ENCODE measurements around the gene C12orf42.

C12orf42 gene

DNA sequence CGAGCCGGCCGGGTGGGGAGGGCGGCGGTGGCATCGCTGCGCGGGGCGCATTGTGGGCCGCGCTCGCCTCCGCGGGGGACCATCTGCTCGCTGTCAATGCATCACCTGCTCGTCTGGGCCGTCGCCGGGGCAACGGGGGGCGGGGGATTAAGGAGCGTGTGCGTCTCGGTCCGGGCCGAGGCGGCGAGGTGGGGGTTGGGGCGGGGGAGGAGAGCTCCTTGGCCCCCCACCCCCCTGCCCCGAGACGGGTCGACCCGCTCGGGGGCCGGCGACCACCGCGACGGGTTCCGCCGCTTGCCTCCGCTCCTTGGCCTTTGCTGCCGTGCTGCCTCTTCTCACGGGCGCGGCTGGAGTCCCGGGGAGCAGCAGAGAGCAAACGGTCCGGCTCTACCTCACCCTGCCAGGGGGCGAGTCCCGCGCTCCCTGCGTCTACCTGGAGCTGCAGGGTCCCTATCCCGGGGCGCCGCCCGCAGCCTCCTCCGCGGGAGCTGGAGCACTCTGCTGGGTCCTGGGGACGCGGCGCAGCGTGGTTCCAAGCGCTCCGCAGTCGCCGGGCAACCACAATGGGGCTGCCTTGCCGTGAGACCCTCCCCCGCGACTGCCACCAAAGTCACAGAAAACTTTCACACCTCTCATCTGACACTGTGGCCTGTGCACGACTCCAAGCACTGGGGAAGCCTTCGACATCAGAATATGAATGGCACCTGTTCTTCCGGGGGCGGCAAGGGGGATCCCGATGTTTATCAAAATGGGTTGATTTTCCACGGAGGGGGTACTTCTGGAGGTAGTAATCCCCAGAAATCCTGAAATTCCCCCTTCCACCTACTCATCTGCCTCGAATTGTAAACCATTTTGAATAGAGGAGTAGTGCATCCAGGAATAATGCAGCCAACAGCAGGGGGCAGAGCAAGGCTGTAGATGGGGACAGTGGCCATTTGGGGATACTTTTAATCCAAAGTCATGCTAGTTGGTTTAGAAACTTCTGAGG lies at the start of gene C12orf42:
C12orf42 (minus strand) TSS at position 500 of the 988 bp plus-strand sequence. CDS start 17,542 bp downstream, outside the sequence.
- peak; percentile 90 for ATAC-seq (ENCODE audit: insufficient read depth, low read depth)
- Histone ChIP-seq H3K4me2 (ENCODE audit: insufficient read depth, low read length) (peak within 1 kb of the TSS; percentile 66), H3K27ac (ENCODE audit: low read length) (peak within 1 kb of the TSS; percentile 62)

DNA sequence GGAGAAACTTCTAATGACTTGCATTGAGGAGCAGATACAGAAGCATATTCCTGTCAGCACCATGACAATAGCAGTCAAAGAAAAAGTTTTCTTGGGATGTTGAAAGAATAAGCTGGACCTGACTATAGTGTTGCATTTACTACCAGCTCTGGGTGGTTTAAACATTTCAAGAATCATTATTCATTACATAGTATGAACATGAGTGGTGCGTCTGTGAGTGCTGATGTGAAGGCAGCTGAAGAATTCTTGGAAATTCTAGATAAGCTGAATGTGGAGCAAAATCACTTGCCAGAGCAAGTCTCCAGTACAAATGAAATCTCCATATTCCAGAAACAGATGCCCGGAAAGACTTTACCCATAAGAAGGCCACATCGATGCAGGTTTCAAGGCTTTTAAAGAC lies 46.3 kb upstream of the C12orf42 start:
- H3K9ac ChIP-seq (ENCODE audit: low read depth, low read length), result no peak overlapping the region
- ATAC-seq (ENCODE audit: insufficient read depth, low read depth), result no peak
- H3K9me3 ChIP-seq (ENCODE audit: insufficient read depth, low read length, severe bottlenecking), result no peaks in the 10 kb centered on the region
- no peak for DNase-seq
- no peaks in the 10 kb centered on the region for H3K79me2 ChIP-seq (ENCODE audit: insufficient read depth, low read length)
- H4K20me1 ChIP-seq (ENCODE audit: insufficient read depth, low read length), result no peaks in the 10 kb centered on the region
- H3K36me3 ChIP-seq (ENCODE audit: insufficient read depth, low read length), result no peaks in the 10 kb centered on the region
- H3K4me2 ChIP-seq (ENCODE audit: insufficient read depth, low read length), result no peak overlapping the region
- no peak for TF ChIP-seq EZH2 (IDR thresholded peaks at IDR 0.05; ENCODE audit: borderline replicate concordance, low read depth, low read length, severe bottlenecking)
- TF ChIP-seq, protein P1, sequence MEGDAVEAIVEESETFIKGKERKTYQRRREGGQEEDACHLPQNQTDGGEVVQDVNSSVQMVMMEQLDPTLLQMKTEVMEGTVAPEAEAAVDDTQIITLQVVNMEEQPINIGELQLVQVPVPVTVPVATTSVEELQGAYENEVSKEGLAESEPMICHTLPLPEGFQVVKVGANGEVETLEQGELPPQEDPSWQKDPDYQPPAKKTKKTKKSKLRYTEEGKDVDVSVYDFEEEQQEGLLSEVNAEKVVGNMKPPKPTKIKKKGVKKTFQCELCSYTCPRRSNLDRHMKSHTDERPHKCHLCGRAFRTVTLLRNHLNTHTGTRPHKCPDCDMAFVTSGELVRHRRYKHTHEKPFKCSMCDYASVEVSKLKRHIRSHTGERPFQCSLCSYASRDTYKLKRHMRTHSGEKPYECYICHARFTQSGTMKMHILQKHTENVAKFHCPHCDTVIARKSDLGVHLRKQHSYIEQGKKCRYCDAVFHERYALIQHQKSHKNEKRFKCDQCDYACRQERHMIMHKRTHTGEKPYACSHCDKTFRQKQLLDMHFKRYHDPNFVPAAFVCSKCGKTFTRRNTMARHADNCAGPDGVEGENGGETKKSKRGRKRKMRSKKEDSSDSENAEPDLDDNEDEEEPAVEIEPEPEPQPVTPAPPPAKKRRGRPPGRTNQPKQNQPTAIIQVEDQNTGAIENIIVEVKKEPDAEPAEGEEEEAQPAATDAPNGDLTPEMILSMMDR (IDR thresholded peaks at IDR 0.05; ENCODE audit: borderline replicate concordance, extremely low read depth, low read length, poor library complexity, severe bottlenecking), result no peak
- no peak overlapping the region for H3K4me3 ChIP-seq (ENCODE audit: low read depth in 1 of 2, low read length in 2 of 2)
- no peaks in the 10 kb centered on the region for H3K4me1 ChIP-seq (ENCODE audit: insufficient read depth, low read length)
- no peaks in the 10 kb centered on the region for H3K27me3 ChIP-seq (ENCODE audit: insufficient read depth, low read length, poor library complexity)
- no peak overlapping the region for H3K27ac ChIP-seq (ENCODE audit: low read length)
- H2AFZ ChIP-seq (ENCODE audit: low read depth, low read length), result no peak overlapping the region

More for the DNA sequence above, at the start of gene C12orf42:
- peak; percentile 69 for DNase-seq
- peak within 1 kb of the TSS; percentile 54 for H3K9ac ChIP-seq (ENCODE audit: low read depth, low read length)
- no peaks in the 10 kb centered on the region for H4K20me1 ChIP-seq (ENCODE audit: insufficient read depth, low read length)
- H3K9me3 ChIP-seq (ENCODE audit: insufficient read depth, low read length, severe bottlenecking), result no peaks in the 10 kb centered on the region
- H3K79me2 ChIP-seq (ENCODE audit: insufficient read depth, low read length), result no peaks in the 10 kb centered on the region
- H3K4me3 ChIP-seq (ENCODE audit: low read depth in 1 of 2, low read length in 2 of 2), result peak within 1 kb of the TSS; percentile 10 to 55; a peak in 3 of 4 replicates
- H3K4me1 ChIP-seq (ENCODE audit: insufficient read depth, low read length), result peaks cover 27% of the 10 kb centered on the region
- no peak for TF ChIP-seq EZH2 (IDR thresholded peaks at IDR 0.05; ENCODE audit: borderline replicate concordance, low read depth, low read length, severe bottlenecking)
- TF ChIP-seq, protein P1 (IDR thresholded peaks at IDR 0.05; ENCODE audit: borderline replicate concordance, extremely low read depth, low read length, poor library complexity, severe bottlenecking), result peak; percentile 61
- H3K27me3 ChIP-seq (ENCODE audit: insufficient read depth, low read length, poor library complexity), result no peaks in the 10 kb centered on the region
- no peaks in the 10 kb centered on the region for H3K36me3 ChIP-seq (ENCODE audit: insufficient read depth, low read length)
- H2AFZ ChIP-seq (ENCODE audit: low read depth, low read length), result peak within 1 kb of the TSS; percentile 61

DNA sequence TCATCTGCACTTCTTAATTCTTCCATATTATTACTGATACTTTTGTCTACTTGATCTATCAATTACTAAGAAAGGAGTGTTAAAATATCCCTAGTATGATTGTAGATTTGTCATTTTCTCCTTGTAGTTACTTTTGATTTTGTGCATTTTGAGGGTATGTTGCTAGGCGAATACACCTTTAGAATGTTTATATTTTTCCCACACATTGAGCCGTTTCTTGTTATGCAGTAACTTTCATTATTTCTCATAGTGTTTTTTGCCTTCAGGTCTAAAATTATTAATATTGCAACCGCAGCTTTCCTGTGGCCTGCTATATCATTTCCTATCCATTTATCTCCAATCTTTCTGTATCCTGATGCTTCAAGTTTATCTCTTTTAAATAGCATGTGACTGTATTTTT lies 44.6 kb upstream of the C12orf42 start:
- H3K4me3 ChIP-seq (ENCODE audit: low read depth in 1 of 2, low read length in 2 of 2), result no peak overlapping the region
- H3K9me3 ChIP-seq (ENCODE audit: insufficient read depth, low read length, severe bottlenecking), result no peaks in the 10 kb centered on the region
- ATAC-seq (ENCODE audit: insufficient read depth, low read depth) (no peak), DNase-seq (no peak)
- H3K27ac ChIP-seq (ENCODE audit: low read length), result no peak overlapping the region
- no peaks in the 10 kb centered on the region for H3K36me3 ChIP-seq (ENCODE audit: insufficient read depth, low read length)
- no peaks in the 10 kb centered on the region for H3K79me2 ChIP-seq (ENCODE audit: insufficient read depth, low read length)
- no peak overlapping the region for H3K4me2 ChIP-seq (ENCODE audit: insufficient read depth, low read length)
- H3K4me1 ChIP-seq (ENCODE audit: insufficient read depth, low read length), result no peaks in the 10 kb centered on the region
- H2AFZ ChIP-seq (ENCODE audit: low read depth, low read length), result no peak overlapping the region
- no peaks in the 10 kb centered on the region for H4K20me1 ChIP-seq (ENCODE audit: insufficient read depth, low read length)
- no peaks in the 10 kb centered on the region for H3K27me3 ChIP-seq (ENCODE audit: insufficient read depth, low read length, poor library complexity)
- TF ChIP-seq EZH2 (IDR thresholded peaks at IDR 0.05; ENCODE audit: borderline replicate concordance, low read depth, low read length, severe bottlenecking), result no peak
- TF ChIP-seq, protein P1 (IDR thresholded peaks at IDR 0.05; ENCODE audit: borderline replicate concordance, extremely low read depth, low read length, poor library complexity, severe bottlenecking), result no peak
- no peak overlapping the region for H3K9ac ChIP-seq (ENCODE audit: low read depth, low read length)
